NCI-H524 treated with DMSO at 0.1 percent for 48 hours (cell line): ENCODE results near the gene PSEN1.

Experiments
- DNase-seq: peaks from one replicate; lab custom pipeline; 2025; lab: John Stamatoyannopoulos, UW

Gene PSEN1

GRCh38 chr14:73136387-73137225 is at the start of gene PSEN1:
TSS of gene PSEN1 (plus strand) at chr14:73136507. CDS start at chr14:73148020, 11,513 bp downstream.
- DNase-seq: peak; percentile 59

- DNase-seq: no peak
Measured at GRCh38 chr14:73091044-73091443, 45.3 kb upstream of the PSEN1 start.

GRCh38 chr14:73097421-73097820 is 38.9 kb upstream of the PSEN1 start:
- DNase-seq: no peak

GRCh38 chr14:73100334-73100733 is 36.0 kb upstream of the PSEN1 start:
- DNase-seq: no peak

- no peak for DNase-seq
Measured at GRCh38 chr14:73102806-73103497, 33.4 kb upstream of the PSEN1 start.

- no peak for DNase-seq
Measured at GRCh38 chr14:73105050-73105449, 31.3 kb upstream of the PSEN1 start.

- DNase-seq: no peak
Measured at GRCh38 chr14:73105727-73106126, 30.6 kb upstream of the PSEN1 start.

GRCh38 chr14:73116079-73116665 is 20.1 kb upstream of the PSEN1 start:
- no peak for DNase-seq

- DNase-seq: no peak
Measured at GRCh38 chr14:73124180-73124894, 12.0 kb upstream of the PSEN1 start.

GRCh38 chr14:73125169-73125588 is 11.1 kb upstream of the PSEN1 start:
- no peak for DNase-seq

GRCh38 chr14:73125746-73126145 is 10.6 kb upstream of the PSEN1 start:
- no peak for DNase-seq

GRCh38 chr14:73133795-73134194 is 2.5 kb upstream of the PSEN1 start:
- DNase-seq: no peak

GRCh38 chr14:73136085-73136386 is 271 bp upstream of the PSEN1 start:
- DNase-seq: no peak

GRCh38 chr14:73140811-73141323 is 4.6 kb downstream of the PSEN1 start:
- DNase-seq: no peak

GRCh38 chr14:73142216-73142615 is 5.9 kb downstream of the PSEN1 start:
- no peak for DNase-seq

- no peak for DNase-seq
Measured at GRCh38 chr14:73143003-73143402, 6.7 kb downstream of the PSEN1 start.

- DNase-seq: no peak
Measured at GRCh38 chr14:73143617-73144016, 7.3 kb downstream of the PSEN1 start.

GRCh38 chr14:73145371-73145770 is 9.1 kb downstream of the PSEN1 start:
- no peak for DNase-seq

GRCh38 chr14:73146111-73146510 is 9.8 kb downstream of the PSEN1 start:
- DNase-seq: no peak

- no peak for DNase-seq
Measured at GRCh38 chr14:73149753-73150152, 13.4 kb downstream of the PSEN1 start.

GRCh38 chr14:73153272-73153671 is 17.0 kb downstream of the PSEN1 start:
- DNase-seq: no peak

- DNase-seq: no peak
Measured at GRCh38 chr14:73162251-73162650, 25.9 kb downstream of the PSEN1 start.
